ENCODE results near the gene TMEM72.

GRCh38 chr10:44977287-44978212 is 66.4 kb downstream of the TMEM72 start:
- TF ChIP-seq EZH2 (IDR thresholded peaks at IDR 0.05; ENCODE audit: low read depth, unreplicated experiment) (no peak), CTCF (conservative IDR thresholded peaks at IDR 0.05; ENCODE audit: low read depth in 2 of 2) (no peak), POLR2AphosphoS5 (IDR thresholded peaks at IDR 0.05; ENCODE audit: low read depth) (no peak), EZH2phosphoT487 (IDR thresholded peaks at IDR 0.05; ENCODE audit: unreplicated experiment) (no peak), NANOG (IDR thresholded peaks at IDR 0.05; ENCODE audit: borderline replicate concordance) (no peak), REST (IDR thresholded peaks at IDR 0.05; ENCODE audit: unreplicated experiment) (no peak), ZNF331 (CRISPR knock-in tag; IDR thresholded peaks at IDR 0.05; ENCODE audit: low read depth) (no peak), ZNF462 (CRISPR knock-in tag; IDR thresholded peaks at IDR 0.05) (no peak)

Measured in GM23338 (cell line).